A204.1 (cell line): ENCODE data around the gene TBC1D32.
"Not testable (repeated sequence)": the region's sequence is repeated elsewhere in the genome, so short reads cannot be mapped to it uniquely, and the experiment has no call there.

Experiments
- FAIRE-seq: peaks from 2 replicates; lab custom pipeline; 2012; peaks lifted over from hg19 to GRCh38; lab: Jason Lieb, UNC

The TBC1D32 gene

DNA sequence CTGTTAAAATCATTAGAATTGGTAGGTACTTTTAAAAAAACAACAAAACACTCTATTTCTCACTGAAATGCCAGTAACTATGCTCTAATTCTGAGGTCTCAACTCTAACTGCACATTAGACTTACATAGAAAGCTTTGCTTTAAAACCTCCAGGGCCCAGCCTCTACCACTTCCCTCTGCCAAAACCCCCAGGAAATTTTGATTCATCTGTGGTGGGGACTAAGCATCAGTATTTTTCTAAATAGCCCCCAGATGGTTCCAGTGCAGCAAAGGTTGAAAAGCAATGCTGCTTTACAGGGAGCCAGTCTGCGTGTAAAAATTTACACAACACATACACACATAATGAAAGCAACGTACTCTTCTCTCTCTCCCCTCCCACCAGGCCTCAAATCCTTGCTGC lies 3.8 kb downstream of the TBC1D32 start:
- no peak for FAIRE-seq

- no peak for FAIRE-seq
Measured at GRCh38 chr6:121321282-121321681, 13.0 kb downstream of the TBC1D32 start.

- FAIRE-seq, result no peak
Measured at GRCh38 chr6:121319603-121320002, 14.7 kb downstream of the TBC1D32 start.

DNA sequence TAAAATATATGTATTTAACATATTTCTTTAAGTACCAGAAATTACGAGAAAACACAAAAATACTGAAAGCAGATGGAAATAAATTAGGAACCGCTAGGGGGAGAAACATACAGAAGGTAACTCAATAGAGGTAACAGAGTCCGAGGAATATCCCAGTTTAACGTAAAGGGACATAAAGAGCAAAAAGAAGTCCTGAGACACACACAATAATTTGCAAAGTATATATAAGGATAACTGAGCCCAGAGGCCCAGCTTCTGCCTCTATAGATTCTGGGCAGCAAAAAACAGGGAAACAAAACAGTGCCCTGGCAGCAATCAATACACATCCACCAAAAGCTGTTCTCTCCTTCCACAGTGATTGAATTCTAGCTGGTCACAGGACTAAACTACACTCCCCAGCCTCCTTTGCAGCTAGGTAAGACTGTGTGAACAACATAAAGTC lies 15.1 kb downstream of the TBC1D32 start:
- FAIRE-seq, result no peak

DNA sequence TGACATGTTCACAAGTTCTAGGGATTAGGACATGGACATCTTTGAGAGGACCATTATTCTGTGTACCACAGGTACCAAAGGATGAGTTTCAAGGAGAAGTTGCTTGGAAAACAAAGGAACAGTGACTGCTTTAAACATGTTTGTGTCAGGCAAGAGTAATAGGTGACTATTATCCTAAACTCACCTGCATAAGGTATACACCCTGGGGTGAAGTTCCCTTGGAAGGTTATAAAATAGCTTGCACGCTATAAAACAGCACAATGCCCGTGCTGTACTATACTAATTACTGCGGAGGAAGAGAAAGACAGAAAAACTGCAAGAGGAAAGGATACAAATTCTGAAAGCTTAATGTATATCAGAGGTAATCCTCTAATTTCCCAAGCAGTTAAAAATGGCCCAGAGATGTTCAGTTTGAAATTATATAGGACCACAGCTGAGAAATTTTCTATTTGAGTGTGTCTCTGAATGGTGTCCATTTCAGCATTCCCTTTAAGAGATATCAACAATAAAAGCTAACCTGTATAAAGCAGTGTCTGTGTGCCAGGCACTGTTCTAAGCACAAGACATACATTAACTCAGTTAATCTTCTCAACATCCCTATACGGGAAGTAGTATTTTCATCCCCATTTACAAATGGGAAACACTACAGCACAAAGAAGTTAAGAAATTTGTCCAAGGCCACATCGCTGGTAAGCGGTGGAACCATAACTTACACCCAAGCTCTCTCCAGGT lies 19.7 kb downstream of the TBC1D32 start:
- no peak for FAIRE-seq

DNA sequence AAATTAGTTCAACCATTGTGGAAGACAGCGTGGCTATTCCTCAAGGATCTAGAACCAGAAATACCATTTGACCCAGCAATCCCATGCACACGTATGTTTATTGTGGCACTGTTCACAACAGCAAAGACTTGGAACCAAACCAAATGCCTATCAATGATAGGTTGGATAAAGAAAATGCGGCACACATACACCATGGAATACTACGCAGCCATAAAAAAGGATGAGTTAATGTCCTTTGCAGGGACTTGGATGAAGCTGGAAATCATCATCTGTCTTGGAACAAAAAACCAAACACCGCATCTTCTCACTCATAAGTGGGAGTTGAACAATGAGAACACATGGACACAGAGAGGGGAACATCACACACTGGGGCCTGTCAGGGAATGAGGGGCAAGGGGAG lies 22.5 kb downstream of the TBC1D32 start:
- FAIRE-seq, result not testable (repeated sequence)

GRCh38 chr6:121310495-121310894 lies 23.8 kb downstream of the TBC1D32 start:
- FAIRE-seq, result no peak

- FAIRE-seq, result peak; percentile 29
Measured at GRCh38 chr6:121309768-121310469, 24.4 kb downstream of the TBC1D32 start.

DNA sequence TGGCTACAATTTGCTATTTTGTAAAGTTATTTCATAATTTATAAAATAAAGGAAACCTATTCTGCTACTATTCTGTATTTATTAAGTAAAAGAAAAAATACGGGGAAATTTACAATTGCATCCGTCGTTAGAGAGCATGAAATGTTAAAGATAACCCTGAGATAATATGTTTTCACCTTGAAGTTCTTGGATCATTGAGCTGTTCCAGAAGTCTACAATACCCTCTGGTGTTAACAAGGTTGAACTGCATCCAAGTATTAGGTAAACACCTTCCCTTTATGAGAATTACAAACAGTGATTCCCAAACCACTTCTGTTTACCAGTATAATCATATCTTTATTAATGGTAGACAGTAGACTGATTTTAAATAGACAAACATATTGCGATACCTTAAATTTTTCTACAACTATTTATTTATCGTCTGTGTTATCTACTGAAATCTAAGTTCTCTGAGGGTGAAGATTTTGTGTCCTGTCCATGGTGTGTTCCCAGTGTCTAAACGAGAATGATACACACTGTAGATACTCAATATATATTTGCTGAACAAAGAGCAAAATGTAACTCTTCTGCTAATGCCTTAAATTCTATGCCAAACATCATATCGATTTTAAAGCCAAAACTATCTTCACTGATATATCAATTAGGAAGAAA lies 28.2 kb downstream of the TBC1D32 start:
- no peak for FAIRE-seq

DNA sequence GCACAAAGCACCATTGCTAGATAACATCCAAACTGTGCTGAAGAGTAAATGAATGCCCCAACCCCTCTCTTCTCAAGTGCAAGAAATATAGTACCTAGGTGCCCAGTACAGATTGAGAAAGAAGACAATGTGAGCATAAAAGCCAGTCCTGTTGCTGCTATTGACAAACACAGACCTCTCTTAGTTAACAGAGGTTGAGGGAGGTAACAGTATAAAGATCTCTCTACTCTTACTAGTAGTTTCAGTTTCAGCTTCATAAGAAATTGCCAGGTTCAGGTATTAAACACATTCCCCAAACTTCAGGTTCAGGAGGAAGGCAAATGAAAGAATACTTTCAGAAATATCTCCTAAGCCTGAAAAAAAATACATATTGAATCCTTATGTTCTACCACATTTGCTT lies 31.4 kb downstream of the TBC1D32 start:
- no peak for FAIRE-seq

GRCh38 chr6:121301156-121301555 lies 33.1 kb downstream of the TBC1D32 start:
- not testable (repeated sequence) for FAIRE-seq

DNA sequence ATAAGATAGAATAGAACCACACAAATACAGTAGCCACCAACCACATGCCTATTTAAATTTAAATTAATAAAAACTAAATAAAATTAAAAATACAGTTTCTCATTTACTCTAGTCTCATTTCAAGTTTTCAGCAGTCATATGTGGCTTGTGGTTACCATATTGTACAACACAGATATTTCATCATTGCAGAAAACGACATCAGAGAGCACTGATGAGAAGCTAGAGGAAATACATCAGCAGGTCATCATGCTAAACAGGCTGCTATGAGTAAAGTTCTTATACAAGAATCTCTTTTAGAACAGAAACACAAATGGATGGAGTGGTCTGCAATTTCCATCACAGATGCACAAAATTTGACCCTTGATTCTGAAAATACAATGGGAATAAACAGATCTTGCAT lies 36.6 kb downstream of the TBC1D32 start:
- FAIRE-seq, result no peak

GRCh38 chr6:121285041-121285440 lies 49.2 kb downstream of the TBC1D32 start:
- no peak for FAIRE-seq

DNA sequence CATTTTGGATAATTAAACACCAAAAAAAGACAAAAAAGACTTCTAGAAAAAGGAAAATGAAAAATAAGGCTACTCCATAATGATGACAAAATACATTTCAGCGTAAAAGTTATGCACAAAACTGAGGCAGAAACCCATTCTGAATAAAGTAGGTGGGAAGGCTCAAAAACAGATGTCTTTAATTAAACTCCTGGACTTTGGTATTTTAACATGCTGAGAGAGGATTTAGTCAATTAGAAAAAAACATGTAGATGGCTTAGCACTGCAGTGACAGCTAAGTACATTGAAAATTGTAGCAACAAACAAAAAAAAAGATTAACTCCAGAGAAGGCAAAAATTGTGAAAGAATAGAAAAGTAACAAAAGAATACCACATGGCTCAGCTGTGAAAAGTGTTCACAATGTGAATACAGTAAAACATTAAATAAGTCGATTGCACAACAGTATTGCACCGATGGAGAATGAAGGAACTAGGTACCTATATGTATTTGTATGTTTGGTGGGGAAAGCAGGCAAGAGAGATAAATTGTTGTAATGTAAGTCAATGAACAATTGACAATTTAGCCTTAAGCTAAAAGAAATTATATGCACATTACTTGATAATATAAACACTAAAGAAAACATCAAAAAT lies 59.5 kb downstream of the TBC1D32 start:
- FAIRE-seq, result peak; percentile 44

DNA sequence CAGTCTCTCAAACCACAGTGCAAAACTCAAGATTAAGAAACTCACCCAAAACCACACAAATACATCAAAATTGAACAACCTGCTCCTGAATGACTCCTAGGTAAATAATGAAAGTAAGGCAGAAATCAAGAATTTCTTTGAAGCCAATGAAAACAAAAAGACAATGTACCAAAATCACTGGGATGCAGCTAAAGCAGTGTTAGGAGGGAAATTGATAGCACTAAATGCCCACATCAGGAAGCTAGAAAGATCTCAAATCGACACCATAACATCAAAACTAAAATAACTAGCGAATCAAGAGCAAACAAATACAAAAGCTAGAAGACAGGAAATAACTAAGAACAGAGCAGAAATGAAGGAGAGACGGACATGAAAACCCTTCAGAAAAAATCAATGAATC lies 70.5 kb downstream of the TBC1D32 start:
- no peak for FAIRE-seq

GRCh38 chr6:121260651-121261102 lies 73.6 kb downstream of the TBC1D32 start:
- FAIRE-seq, result no peak

DNA sequence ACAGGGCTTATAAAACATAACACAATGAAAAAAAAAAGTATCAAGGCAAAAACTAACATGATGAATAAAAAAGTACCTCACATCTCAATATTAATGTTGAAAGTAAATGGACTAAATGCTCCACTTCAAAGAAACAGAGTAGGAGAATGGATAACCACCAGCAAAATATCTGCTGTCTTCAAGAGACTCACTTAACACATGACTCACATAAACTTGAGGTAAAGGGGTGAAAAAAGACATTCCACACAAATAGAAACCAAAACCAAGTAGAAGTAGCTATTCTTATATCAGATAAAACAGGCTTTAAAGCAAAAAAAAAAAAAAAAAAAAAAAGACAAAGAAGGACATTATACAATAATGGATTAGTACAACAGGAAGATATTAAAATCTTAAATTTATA lies 86.9 kb downstream of the TBC1D32 start:
- FAIRE-seq, result no peak

GRCh38 chr6:121242386-121242785 lies 91.9 kb downstream of the TBC1D32 start:
- FAIRE-seq, result no peak

GRCh38 chr6:121237859-121238258 lies 96.4 kb downstream of the TBC1D32 start:
- FAIRE-seq, result no peak

GRCh38 chr6:121236984-121237383 lies 97.3 kb downstream of the TBC1D32 start:
- no peak for FAIRE-seq

DNA sequence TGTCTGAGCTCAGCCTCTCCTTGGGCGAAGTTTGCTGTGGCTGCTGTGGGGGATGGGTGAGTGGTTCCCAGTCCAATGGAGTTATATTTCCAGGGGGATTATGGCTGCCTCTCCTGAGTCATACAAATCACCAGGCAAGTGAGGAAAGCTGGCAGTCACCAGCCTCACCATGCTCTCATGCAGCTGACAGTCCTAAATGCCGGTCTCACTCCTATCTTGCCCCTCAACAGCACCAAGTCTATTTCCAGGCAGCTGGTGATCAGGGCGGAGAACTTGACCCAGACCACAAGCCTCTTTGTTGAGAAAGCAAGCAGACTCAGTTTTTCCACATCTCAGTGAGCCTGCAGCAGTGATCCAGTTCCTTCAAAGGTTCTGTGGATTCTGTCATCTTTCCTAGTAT lies 98.9 kb downstream of the TBC1D32 start:
- no peak for FAIRE-seq

DNA sequence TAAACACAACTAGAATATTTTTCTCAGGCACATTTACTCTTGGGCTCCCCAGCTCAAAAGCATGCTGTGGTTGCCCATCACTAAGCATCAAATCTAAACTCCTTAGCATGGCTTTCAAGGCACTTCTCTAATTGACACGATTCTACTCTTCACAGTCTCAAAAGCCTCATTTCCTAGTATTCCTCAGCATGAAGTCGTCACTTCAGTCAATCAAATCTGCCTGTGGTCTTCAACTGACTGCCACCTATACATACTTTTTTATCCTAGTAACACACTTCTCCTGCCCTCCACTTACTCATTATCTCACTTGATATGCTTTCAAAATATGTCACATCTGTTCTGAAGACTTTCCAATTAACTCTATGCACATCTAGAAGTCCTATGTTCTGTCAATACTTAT lies 110.3 kb downstream of the TBC1D32 start:
- no peak for FAIRE-seq

- FAIRE-seq, result no peak
Measured at GRCh38 chr6:121223212-121223611, 111.1 kb downstream of the TBC1D32 start.
